SU-DHL-6 (cell line): ENCODE data around the gene GATD1.

ENCODE experiments used
- EZH2phosphoT487 ChIP-seq: fragments of 200-600 bp; sonication (generic), shearing (Covaris generic); conservative IDR thresholded peaks from 2 replicates; pipeline ENCODE4 v1.6.1; 2018; ENCODE audit warnings: mild to moderate bottlenecking, antibody characterized with exemption, low read length, moderate library complexity, mixed read lengths
- TF ChIP-seq, protein P1 (sequence below): fragments of 200-600 bp; sonication (generic); IDR thresholded peaks from one replicate; pipeline ENCODE4 v1.5.1; 2017; ENCODE audit warnings: antibody characterized with exemption, mild to moderate bottlenecking, low read length, moderate library complexity; ENCODE audit not compliant: insufficient read depth, poor library complexity, severe bottlenecking

DNA sequence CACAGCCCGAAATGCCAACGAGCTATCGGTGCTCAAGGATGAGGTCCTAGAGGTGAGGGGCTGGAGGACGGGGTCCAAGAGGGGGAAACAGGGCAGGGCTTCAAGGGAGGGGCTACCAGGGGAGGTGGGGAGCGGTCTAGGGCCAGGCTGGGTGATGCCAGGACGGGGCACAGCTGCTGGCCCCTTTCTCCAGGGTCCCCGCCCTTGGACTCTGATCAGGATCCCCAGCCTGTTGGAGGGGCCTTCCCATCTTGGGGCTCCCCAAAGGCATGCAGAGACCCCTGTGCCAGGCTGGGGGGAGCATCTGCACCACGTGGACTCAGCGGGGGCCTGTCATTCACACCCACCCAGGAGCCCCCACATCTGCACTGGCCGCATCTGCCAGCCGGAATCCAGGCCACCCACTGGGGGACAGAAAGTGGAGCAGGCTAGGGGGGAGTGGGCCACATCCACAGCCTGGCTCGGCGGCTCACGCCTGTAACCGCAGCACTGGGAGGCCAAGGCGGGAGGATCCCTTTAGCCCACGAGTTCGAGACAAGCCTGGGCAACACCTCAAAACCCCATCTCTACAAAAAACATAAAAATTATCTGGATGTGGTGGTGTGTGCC, 52.4 kb downstream of the GATD1 start:
- TF ChIP-seq, protein P1, sequence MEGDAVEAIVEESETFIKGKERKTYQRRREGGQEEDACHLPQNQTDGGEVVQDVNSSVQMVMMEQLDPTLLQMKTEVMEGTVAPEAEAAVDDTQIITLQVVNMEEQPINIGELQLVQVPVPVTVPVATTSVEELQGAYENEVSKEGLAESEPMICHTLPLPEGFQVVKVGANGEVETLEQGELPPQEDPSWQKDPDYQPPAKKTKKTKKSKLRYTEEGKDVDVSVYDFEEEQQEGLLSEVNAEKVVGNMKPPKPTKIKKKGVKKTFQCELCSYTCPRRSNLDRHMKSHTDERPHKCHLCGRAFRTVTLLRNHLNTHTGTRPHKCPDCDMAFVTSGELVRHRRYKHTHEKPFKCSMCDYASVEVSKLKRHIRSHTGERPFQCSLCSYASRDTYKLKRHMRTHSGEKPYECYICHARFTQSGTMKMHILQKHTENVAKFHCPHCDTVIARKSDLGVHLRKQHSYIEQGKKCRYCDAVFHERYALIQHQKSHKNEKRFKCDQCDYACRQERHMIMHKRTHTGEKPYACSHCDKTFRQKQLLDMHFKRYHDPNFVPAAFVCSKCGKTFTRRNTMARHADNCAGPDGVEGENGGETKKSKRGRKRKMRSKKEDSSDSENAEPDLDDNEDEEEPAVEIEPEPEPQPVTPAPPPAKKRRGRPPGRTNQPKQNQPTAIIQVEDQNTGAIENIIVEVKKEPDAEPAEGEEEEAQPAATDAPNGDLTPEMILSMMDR: no peak
- no peak for TF ChIP-seq EZH2phosphoT487
